GM18951 (cell line): ENCODE measurements around the gene VASP.
A peak's percentile ranks its signal among the peaks of the same experiment; 100 is the strongest.

ENCODE experiments used
- POLR2A ChIP-seq: IDR thresholded peaks from 4 replicates; pipeline ENCODE4 v1.6.1; 2011; ENCODE audit warnings: mild to moderate bottlenecking; ENCODE audit not compliant: insufficient read length, insufficient read depth; ENCODE audit errors: extremely low read depth
- in situ Hi-C: fragments of 300-500 bp; cut with MboI; formaldehyde crosslinking; loops from one replicate; pipeline ENCODE4 v1.12.0; 2022; ENCODE audit warnings: low sequenced_read_pairs, mixed read lengths, inconsistent platforms; ENCODE audit not compliant: unreplicated experiment

VASP gene

GRCh38 chr19:45523642-45524256, 16.5 kb downstream of the VASP start:
- in situ Hi-C loops, result no loop called here
- TF ChIP-seq POLR2A, result no peak

- TF ChIP-seq POLR2A, result no peak
- in situ Hi-C loops, result no loop called here
Observed at GRCh38 chr19:45524575-45525129, 17.4 kb downstream of the VASP start.

- in situ Hi-C loops, result no loop called here
Observed at GRCh38 chr19:45526143-45526542, 18.9 kb downstream of the VASP start.

GRCh38 chr19:45526971-45527370, 19.7 kb downstream of the VASP start:
- TF ChIP-seq POLR2A, result no peak
- in situ Hi-C loops, result no loop called here

More at GRCh38 chr19:45526143-45526542, 18.9 kb downstream of the VASP start:
- TF ChIP-seq POLR2A, result no peak

GRCh38 chr19:45527731-45528130, 20.5 kb downstream of the VASP start:
- in situ Hi-C loops, result no loop called here

GRCh38 chr19:45528149-45528743, 21.0 kb downstream of the VASP start:
- in situ Hi-C loops, result no loop called here
- peak; percentile 30 for TF ChIP-seq POLR2A

More at GRCh38 chr19:45527731-45528130, 20.5 kb downstream of the VASP start:
- no peak for TF ChIP-seq POLR2A

GRCh38 chr19:45528744-45529419, 21.6 kb downstream of the VASP start:
- in situ Hi-C loops, result no loop called here
- peak; percentile 30 for TF ChIP-seq POLR2A

GRCh38 chr19:45529420-45529785, 22.1 kb downstream of the VASP start:
- no peak for TF ChIP-seq POLR2A
- in situ Hi-C loops, result no loop called here

GRCh38 chr19:45531349-45531748, 24.1 kb downstream of the VASP start:
- no peak for TF ChIP-seq POLR2A
- in situ Hi-C loops, result no loop called here

GRCh38 chr19:45539459-45539858, 32.2 kb downstream of the VASP start:
- no peak for TF ChIP-seq POLR2A
- in situ Hi-C loops, result no loop called here

GRCh38 chr19:45542234-45542668, 35.0 kb downstream of the VASP start:
- no peak for TF ChIP-seq POLR2A
- in situ Hi-C loops, result no loop called here

GRCh38 chr19:45547211-45547770, 40.0 kb downstream of the VASP start:
- in situ Hi-C loops, result no loop called here
- TF ChIP-seq POLR2A, result no peak

GRCh38 chr19:45547965-45548609, 40.8 kb downstream of the VASP start:
- no peak for TF ChIP-seq POLR2A
- in situ Hi-C loops, result no loop called here
